HEK293 (cell line): ENCODE data around the gene MLF2.

Experiments
- ELK4 ChIP-seq: IDR thresholded peaks from 2 replicates; pipeline ENCODE4 v1.6.1; 2011; ENCODE audit warnings: mild to moderate bottlenecking, low read depth, low read length, borderline replicate concordance
- HIC1 ChIP-seq: fragments of 450-650 bp; formaldehyde crosslinking; IDR thresholded peaks from 2 replicates; pipeline ENCODE4 v1.5.1; 2016; ENCODE audit warnings: missing biosample characterization, missing genetic modification characterization
- KLF10 ChIP-seq: fragments of 450-650 bp; IDR thresholded peaks from 2 replicates; pipeline ENCODE4 v1.5.1; 2018; ENCODE audit warnings: missing biosample characterization, mild to moderate bottlenecking, missing genetic modification characterization
- KLF7 ChIP-seq: fragments of 450-650 bp; formaldehyde crosslinking; IDR thresholded peaks from 2 replicates; pipeline ENCODE4 v1.5.1; 2016; ENCODE audit warnings: missing biosample characterization, missing genetic modification characterization, borderline replicate concordance
- OSR2 ChIP-seq: fragments of 450-650 bp; formaldehyde crosslinking; IDR thresholded peaks from 2 replicates; pipeline ENCODE4 v1.5.1; 2016; ENCODE audit warnings: missing biosample characterization, missing genetic modification characterization
- PRDM6 ChIP-seq: fragments of 450-650 bp; formaldehyde crosslinking; IDR thresholded peaks from 2 replicates; pipeline ENCODE4 v1.5.1; 2017; ENCODE audit warnings: missing biosample characterization, missing genetic modification characterization
- SALL2 ChIP-seq: fragments of 450-650 bp; formaldehyde crosslinking; IDR thresholded peaks from 2 replicates; pipeline ENCODE4 v1.5.0; 2017; ENCODE audit warnings: missing biosample characterization, mild to moderate bottlenecking, missing genetic modification characterization, borderline replicate concordance
- SP2 ChIP-seq: fragments of 450-650 bp; formaldehyde crosslinking; IDR thresholded peaks from 2 replicates; pipeline ENCODE4 v1.5.1; 2016; ENCODE audit warnings: missing biosample characterization, missing genetic modification characterization
- SP7 ChIP-seq: fragments of 450-650 bp; formaldehyde crosslinking; IDR thresholded peaks from 2 replicates; pipeline ENCODE4 v1.5.1; 2016; ENCODE audit warnings: missing biosample characterization, missing genetic modification characterization
- ZBTB20 ChIP-seq: fragments of 450-650 bp; formaldehyde crosslinking; IDR thresholded peaks from 2 replicates; pipeline ENCODE4 v1.5.1; 2016; ENCODE audit warnings: missing biosample characterization, missing genetic modification characterization
- ZBTB44 ChIP-seq: fragments of 450-650 bp; IDR thresholded peaks from 2 replicates; pipeline ENCODE4 v1.5.1; 2018; ENCODE audit warnings: missing biosample characterization, mild to moderate bottlenecking, missing genetic modification characterization
- ZNF146 ChIP-seq: fragments of 450-650 bp; formaldehyde crosslinking; IDR thresholded peaks from 2 replicates; pipeline ENCODE4 v1.5.1; 2016; ENCODE audit warnings: missing biosample characterization, missing genetic modification characterization
- ZNF148 ChIP-seq: fragments of 450-650 bp; formaldehyde crosslinking; IDR thresholded peaks from 2 replicates; pipeline ENCODE4 v1.5.0; 2017; ENCODE audit warnings: missing biosample characterization, missing genetic modification characterization, borderline replicate concordance
- ZNF175 ChIP-seq: fragments of 450-650 bp; formaldehyde crosslinking; IDR thresholded peaks from 2 replicates; pipeline ENCODE4 v1.5.1; 2016; ENCODE audit warnings: missing biosample characterization, missing genetic modification characterization
- ZNF19 ChIP-seq: fragments of 450-650 bp; formaldehyde crosslinking; IDR thresholded peaks from 2 replicates; pipeline ENCODE4; 2016; ENCODE audit warnings: missing biosample characterization, missing genetic modification characterization, low read depth
- ZNF2 ChIP-seq: fragments of 450-650 bp; formaldehyde crosslinking; IDR thresholded peaks from 2 replicates; pipeline ENCODE4 v1.5.1; 2016; ENCODE audit warnings: missing biosample characterization, missing genetic modification characterization
- ZNF24 ChIP-seq: fragments of 450-650 bp; formaldehyde crosslinking; IDR thresholded peaks from 2 replicates; pipeline ENCODE4 v1.5.1; 2016; ENCODE audit warnings: missing biosample characterization, missing genetic modification characterization
- ZNF366 ChIP-seq: fragments of 450-650 bp; formaldehyde crosslinking; conservative IDR thresholded peaks from 2 replicates; pipeline ENCODE4 v1.5.1; 2016; ENCODE audit warnings: missing biosample characterization, missing genetic modification characterization
- ZNF433 ChIP-seq: fragments of 450-650 bp; formaldehyde crosslinking; IDR thresholded peaks from 2 replicates; pipeline ENCODE4 v1.5.1; 2016; ENCODE audit warnings: missing biosample characterization, missing genetic modification characterization, low read depth
- ZNF529 ChIP-seq: fragments of 450-650 bp; formaldehyde crosslinking; IDR thresholded peaks from 2 replicates; pipeline ENCODE4 v1.5.1; 2017; ENCODE audit warnings: missing genetic modification characterization, missing biosample characterization; ENCODE audit not compliant: insufficient replicate concordance
- ZNF530 ChIP-seq: fragments of 450-650 bp; formaldehyde crosslinking; IDR thresholded peaks from 2 replicates; pipeline ENCODE4 v1.5.1; 2016; ENCODE audit warnings: low read depth, missing biosample characterization, missing genetic modification characterization
- ZNF623 ChIP-seq: fragments of 450-650 bp; formaldehyde crosslinking; IDR thresholded peaks from 2 replicates; pipeline ENCODE4 v1.5.1; 2016; ENCODE audit warnings: missing biosample characterization, missing genetic modification characterization
- ZNF768 ChIP-seq: fragments of 450-650 bp; formaldehyde crosslinking; IDR thresholded peaks from 2 replicates; pipeline ENCODE4 v1.5.1; 2018; ENCODE audit warnings: missing biosample characterization, mild to moderate bottlenecking, missing genetic modification characterization
- ZSCAN16 ChIP-seq: fragments of 450-650 bp; formaldehyde crosslinking; IDR thresholded peaks from 2 replicates; pipeline ENCODE4 v1.5.1; 2016; ENCODE audit warnings: missing biosample characterization, missing genetic modification characterization
- ZSCAN23 ChIP-seq: fragments of 450-650 bp; formaldehyde crosslinking; IDR thresholded peaks from 2 replicates; pipeline ENCODE4 v1.5.1; 2016; ENCODE audit warnings: missing biosample characterization, missing genetic modification characterization
- ZSCAN4 ChIP-seq: fragments of 450-650 bp; formaldehyde crosslinking; IDR thresholded peaks from 2 replicates; pipeline ENCODE4 v1.5.1; 2017; ENCODE audit warnings: missing biosample characterization, missing genetic modification characterization

MLF2 gene

GRCh38 chr12:6752921-6753771 is at the start of gene MLF2 (continued):
- TF ChIP-seq ELK4 (no peak; the same call in 1 of the 2 replicates), ZNF2 (tag by site-specific recombination) (peak; percentile 66), SALL2 (tag by site-specific recombination) (no peak), SP2 (tag by site-specific recombination) (peak; percentile 77), ZNF433 (tag by site-specific recombination) (no peak), ZNF148 (no peak), ZNF24 (tag by site-specific recombination) (peak; percentile 91), PRDM6 (tag by site-specific recombination) (no peak), ZSCAN23 (peak; percentile 27; the same call in 1 of the 2 replicates), KLF10 (tag by site-specific recombination) (peak; percentile 75; the same call in 1 of the 2 replicates), ZNF530 (no peak), KLF7 (tag by site-specific recombination) (peak; percentile 89; the same call in 1 of the 2 replicates), ZNF768 (tag by site-specific recombination) (no peak), HIC1 (peak; percentile 92), ZBTB20 (tag by site-specific recombination) (peak; percentile 87), ZNF366 (peak; percentile 82), ZNF146 (no peak), ZNF623 (tag by site-specific recombination) (no peak), SP7 (tag by site-specific recombination) (peak; percentile 90), ZNF19 (tag by site-specific recombination) (no peak), ZSCAN16 (tag by site-specific recombination) (no peak), OSR2 (tag by site-specific recombination) (peak; percentile 73), ZNF529 (tag by site-specific recombination) (no peak), ZBTB44 (0 out of 2 replicates have a peak, but pooled peaks have one; percentile 12), ZSCAN4 (no peak), ZNF175 (tag by site-specific recombination) (no peak)
